GM23338 (cell line): Measurements from ENCODE around the gene HAUS5. TPM values are rescaled to one million over a fixed set of nuclear protein-coding genes. Genes with fewer than 3 reads are reported as not detected.

Source experiments
- ATAC-seq: fragments of 200-7000 bp; cut with Tn5 transposase; 3 replicates; pipeline ENCODE4 v1.9.1; 2020
- DNase-seq: peaks from one replicate; pipeline ENCODE4 v3.0.0-alpha.2; 2015; ENCODE audit warnings: low spot score
- H2AFZ ChIP-seq: fragments of 200-600 bp; sonication (generic); 2 replicates; pipeline ENCODE4 v1.8.0; 2016; ENCODE audit warnings: antibody characterized with exemption, mild to moderate bottlenecking, moderate library complexity
- H3F3A ChIP-seq: fragments of 200-600 bp; sonication (generic); replicated peaks from 2 replicates; pipeline ENCODE4 v1.8.0; 2017; ENCODE audit warnings: antibody characterized with exemption, mixed run types, low read depth
- H3K27ac ChIP-seq: fragments of 200-600 bp; sonication (generic); 2 replicates; pipeline ENCODE4 v1.6.1; 2016; ENCODE audit warnings: low read depth
- H3K27me3 ChIP-seq: fragments of 200-600 bp; sonication (generic); 2 replicates; pipeline ENCODE4 v1.8.0; 2016; ENCODE audit warnings: mild to moderate bottlenecking, mixed run types, moderate library complexity; ENCODE audit not compliant: insufficient read depth
- H3K36me3 ChIP-seq: fragments of 200-600 bp; sonication (generic); 2 replicates; pipeline ENCODE4 v1.8.0; 2016; ENCODE audit warnings: mild to moderate bottlenecking; ENCODE audit not compliant: insufficient read depth
- H3K4me1 ChIP-seq: fragments of 200-600 bp; sonication (generic); 2 replicates; pipeline ENCODE4 v1.8.0; 2016; ENCODE audit warnings: mild to moderate bottlenecking, moderate library complexity; ENCODE audit not compliant: insufficient read depth
- H3K4me2 ChIP-seq: fragments of 200-600 bp; sonication (generic); 2 replicates; pipeline ENCODE4 v1.7.1; 2017; ENCODE audit warnings: mixed run types
- H3K4me3 ChIP-seq: fragments of 200-600 bp; sonication (generic); 2 replicates; pipeline ENCODE4 v1.6.1; 2016; ENCODE audit warnings: mixed run types
- H3K79me2 ChIP-seq: fragments of 200-600 bp; sonication (generic); replicated peaks from 2 replicates; pipeline ENCODE4 v1.8.0; 2017; ENCODE audit warnings: mild to moderate bottlenecking; ENCODE audit not compliant: insufficient read depth
- H3K9me2 ChIP-seq: fragments of 200-600 bp; sonication (generic); 2 replicates; pipeline ENCODE4 v1.8.0; 2017; ENCODE audit not compliant: insufficient read depth
- H4K20me1 ChIP-seq: fragments of 200-600 bp; sonication (generic); replicated peaks from 2 replicates; pipeline ENCODE4 v1.8.0; 2017; ENCODE audit warnings: mild to moderate bottlenecking; ENCODE audit not compliant: insufficient read depth
- H3K27ac Mint-ChIP-seq: 2 replicates; pipeline ENCODE4 v1.8.0; 2020; ENCODE audit warnings: inconsistent platforms, mild to moderate bottlenecking, moderate library complexity, mixed read lengths
- H3K27me3 Mint-ChIP-seq: 3 replicates; pipeline ENCODE4 v1.8.0; 2022; ENCODE audit warnings: low read depth, mild to moderate bottlenecking, moderate library complexity, mixed read lengths, inconsistent platforms; ENCODE audit not compliant: insufficient read depth, poor library complexity
- H3K36me3 Mint-ChIP-seq: 3 replicates; pipeline ENCODE4 v1.8.0; 2021; ENCODE audit warnings: low read depth, mild to moderate bottlenecking, inconsistent platforms, moderate library complexity, mixed read lengths
- H3K4me1 Mint-ChIP-seq: 3 replicates; pipeline ENCODE4 v1.8.0; 2020; ENCODE audit warnings: mild to moderate bottlenecking, inconsistent platforms, mixed read lengths
- H3K4me3 Mint-ChIP-seq: 3 replicates; pipeline ENCODE4 v1.8.0; 2021; ENCODE audit warnings: moderate library complexity, mild to moderate bottlenecking, inconsistent platforms, mixed read lengths
- H3K9me3 Mint-ChIP-seq: 3 replicates; pipeline ENCODE4 v1.8.0; 2020; ENCODE audit warnings: moderate library complexity, mild to moderate bottlenecking, inconsistent platforms, mixed read lengths
- CTCF ChIP-seq, 2 experiments: fragments of 200-600 bp in 1 of 2; sonication (generic) in 1 of 2; conservative IDR thresholded peaks; 2 replicates each; pipeline versions ENCODE4 v1.5.1 to v1.6.1; 2016 to 2017; ENCODE audit warnings: antibody characterized with exemption in 2 of 2, low read depth in 2 of 2, mild to moderate bottlenecking in 2 of 2, moderate library complexity in 1 of 2
- ETS1 ChIP-seq: IDR thresholded peaks from 2 replicates; pipeline ENCODE4 v1.6.1; 2016; ENCODE audit warnings: antibody characterized with exemption
- JUNB ChIP-seq: IDR thresholded peaks from one replicate; pipeline ENCODE4 v1.6.1; 2016; ENCODE audit warnings: antibody characterized with exemption; ENCODE audit not compliant: unreplicated experiment
- ZNF114 ChIP-seq: fragments of 250-450 bp; sonication (Bioruptor Pico); IDR thresholded peaks from 2 replicates; pipeline ENCODE4 v1.5.0; 2020; ENCODE audit warnings: mild to moderate bottlenecking, moderate library complexity
- ZNF331 ChIP-seq: fragments of 250-450 bp; sonication (Bioruptor Pico); IDR thresholded peaks from 2 replicates; pipeline ENCODE4 v1.5.0; 2020; ENCODE audit warnings: low read depth, mild to moderate bottlenecking, moderate library complexity
- ZNF462 ChIP-seq: fragments of 250-450 bp; sonication (Bioruptor Pico); IDR thresholded peaks from 2 replicates; pipeline ENCODE4 v1.5.0; 2020; ENCODE audit warnings: mild to moderate bottlenecking, moderate library complexity
- polyA plus RNA-seq: library from polyadenylated mRNA; unstranded; fragments of >200 nt; fragmentation: Nextera tagmentation; extraction: Ambion mirVana; gene quantifications from 2 replicates; pipeline ENCODE4 v1.2.1, GENCODE V29; 2016
- total RNA-seq: library from RNA; depleted of rRNA; stranded (reverse); fragments of >200 nt; shearing (Covaris generic); gene quantifications from 2 replicates; pipeline ENCODE4 v1.2.3, GENCODE V29; 2014

The HAUS5 gene
- total and polyA plus RNA-seq, 2 experiments from 2014 or later = 21.9 to 23.2 TPM

- TF ChIP-seq ZNF462 (CRISPR knock-in tag) = no peak
- no peak for TF ChIP-seq ZNF331 (CRISPR knock-in tag)
- no peak for TF ChIP-seq ZNF114
Observed at GRCh38 chr19:35613574-35613973, 1.0 kb downstream of the HAUS5 start (continued).

GRCh38 chr19:35615036-35615435 lies 2.5 kb downstream of the HAUS5 start:
- ATAC-seq (no peak), DNase-seq (no peak)
- H3K4me2 ChIP-seq = no peak overlapping the region
- H4K20me1 ChIP-seq = no peaks in the 10 kb centered on the region
- H2AFZ ChIP-seq = no peak overlapping the region
- no peak overlapping the region for H3K27ac ChIP-seq
- H3K4me3 ChIP-seq = no peak overlapping the region
- H3K27me3 ChIP-seq = no peaks in the 10 kb centered on the region
- H3K4me1 ChIP-seq = no peaks in the 10 kb centered on the region
- H3K79me2 ChIP-seq = no peaks in the 10 kb centered on the region
- no peaks in the 10 kb centered on the region for H3K36me3 ChIP-seq
- no peaks in the 10 kb centered on the region; the same call in 2 of the 3 replicates for H3K9me3 Mint-ChIP-seq
- no peaks in the 10 kb centered on the region for H3K9me2 ChIP-seq
- TF ChIP-seq JUNB = no peak
- no peaks in the 10 kb centered on the region for H3K4me1 Mint-ChIP-seq
- no peak overlapping the region for H3K27ac Mint-ChIP-seq
- peaks cover 14% of the 10 kb centered on the region for H3K36me3 Mint-ChIP-seq
- no peaks in the 10 kb centered on the region for H3F3A ChIP-seq
- no peak overlapping the region for H3K4me3 Mint-ChIP-seq
- H3K27me3 Mint-ChIP-seq = peaks cover 17% of the 10 kb centered on the region

GRCh38 chr19:35618857-35619256 lies 6.3 kb downstream of the HAUS5 start:
- H3K79me2 ChIP-seq = no peaks in the 10 kb centered on the region
- Mint-ChIP-seq H3K4me1 (no peaks in the 10 kb centered on the region), H3K36me3 (peaks cover 31% of the 10 kb centered on the region), H3K9me3 (no peaks in the 10 kb centered on the region), H3K4me3 (no peak overlapping the region), H3K27ac (no peak overlapping the region), H3K27me3 (peaks cover 12% of the 10 kb centered on the region)
- no peak overlapping the region for H2AFZ ChIP-seq
- no peak overlapping the region for H3K4me2 ChIP-seq
- DNase-seq (peak; percentile 50), ATAC-seq (peak; percentile 90)
- no peaks in the 10 kb centered on the region for H3K27me3 ChIP-seq
- H3F3A ChIP-seq = no peaks in the 10 kb centered on the region
- peak; percentile 38 to 77; a peak in 3 of 4 replicates for TF ChIP-seq CTCF (conservative IDR thresholded peaks at IDR 0.05; ENCODE audit: low read depth in 2 of 2)
- TF ChIP-seq ETS1 = no peak
- H3K9me2 ChIP-seq = no peaks in the 10 kb centered on the region
- no peaks in the 10 kb centered on the region for H4K20me1 ChIP-seq
- no peaks in the 10 kb centered on the region for H3K36me3 ChIP-seq
- no peaks in the 10 kb centered on the region for H3K4me1 ChIP-seq
- no peak overlapping the region for H3K4me3 ChIP-seq
- H3K27ac ChIP-seq = no peak overlapping the region
